Activated gamma-delta T cell treated with anti-CD3 and anti-CD28 coated beads, Interleukin-2, amount 50 U/mL, for 16 hours (primary cell): Measurements from ENCODE around the gene CLCA4.

ENCODE experiments used
- DNase-seq: peaks from one replicate; pipeline ENCODE4 v3.0.0-alpha.2; 2020; ENCODE audit warnings: low read depth

Gene CLCA4

DNA sequence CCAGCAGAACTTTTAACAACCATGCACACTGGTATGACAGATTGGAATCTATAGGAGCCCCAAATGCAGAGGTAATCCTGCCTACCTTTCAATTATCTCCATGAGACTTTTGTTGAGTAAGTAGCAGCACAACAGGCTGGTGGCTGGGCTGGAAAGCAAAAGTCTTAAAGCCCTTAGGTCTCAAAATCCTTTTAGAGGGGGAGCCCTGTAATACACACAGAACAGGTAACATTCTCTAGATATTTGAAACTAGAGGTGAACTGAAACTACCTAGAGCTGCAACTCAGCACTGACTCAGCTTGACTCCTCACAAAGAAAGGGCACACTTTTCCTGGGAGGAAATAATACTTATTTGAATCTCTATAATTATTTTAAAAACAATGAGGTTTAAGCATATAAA is 71.5 kb downstream of the CLCA4 start:
- no peak for DNase-seq

DNA sequence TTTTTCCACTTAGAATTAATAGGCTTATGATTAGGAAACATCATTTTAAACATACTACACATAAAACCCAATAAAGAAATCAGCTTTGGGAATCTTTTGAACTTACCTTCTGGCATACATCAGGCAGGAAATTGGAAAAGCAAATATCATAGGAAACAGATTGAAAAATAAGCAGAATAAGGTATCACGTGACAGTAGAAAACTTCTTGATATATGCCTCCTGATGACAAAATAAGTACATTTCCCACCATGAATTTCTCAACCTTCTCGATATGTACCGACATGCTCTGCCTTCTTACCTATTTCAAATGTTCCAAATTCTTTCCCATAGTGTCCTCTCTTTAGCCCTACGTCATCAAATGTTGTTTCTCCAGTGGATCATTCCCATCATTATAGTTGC is 72.4 kb downstream of the CLCA4 start:
- DNase-seq = no peak

DNA sequence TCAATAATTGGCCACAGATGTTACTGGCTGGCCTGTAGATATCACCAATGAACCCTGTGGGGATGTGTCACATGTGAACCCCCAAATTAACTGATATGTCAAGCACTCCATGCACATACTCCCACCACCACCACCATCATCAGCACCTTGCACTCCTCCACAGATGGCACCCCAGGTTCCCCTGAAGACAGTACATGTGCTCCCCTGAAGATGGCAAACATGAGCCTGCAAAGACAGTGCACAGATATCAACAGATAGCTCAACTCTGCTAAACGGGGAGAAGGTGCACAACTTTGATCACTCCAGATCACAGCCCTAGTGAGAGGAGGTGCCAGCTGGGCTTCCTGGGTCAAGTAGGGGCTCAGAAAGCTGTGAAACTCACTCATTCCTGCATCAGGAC is 74.4 kb downstream of the CLCA4 start:
- DNase-seq = no peak
